Activated CD8-positive, alpha-beta memory T cell treated with anti-CD3 and anti-CD28 coated beads for 4 hours (primary cell): ENCODE data around the gene DNAJC10.
A peak's percentile ranks its signal among the peaks of the same experiment; 100 is the strongest.
"Not testable (repeated sequence)": the region's sequence is repeated elsewhere in the genome, so short reads cannot be mapped to it uniquely, and the experiment has no call there.

Experiments
- DNase-seq, 2 donors: peaks; one replicate each; pipeline ENCODE4 v3.0.0-alpha.2; 2020; ENCODE audit warnings: low read depth in 2 of 2

The DNAJC10 gene

GRCh38 chr2:182715892-182716649 is at the start of gene DNAJC10:
Gene DNAJC10, plus strand, starts transcription at chr2:182716257. Its CDS starts 1,830 bp downstream, at chr2:182718087.
- DNase-seq: peak; percentile 73 to 82

GRCh38 chr2:182666674-182667314 is 49.3 kb upstream of the DNAJC10 start:
- no peak for DNase-seq

- no peak for DNase-seq
Measured at GRCh38 chr2:182667315-182667695, 48.8 kb upstream of the DNAJC10 start.

- no peak for DNase-seq
Measured at GRCh38 chr2:182668671-182669070, 47.4 kb upstream of the DNAJC10 start.

GRCh38 chr2:182672466-182673165 is 43.4 kb upstream of the DNAJC10 start:
- DNase-seq: no peak

GRCh38 chr2:182680837-182681236 is 35.2 kb upstream of the DNAJC10 start:
- DNase-seq: no peak

GRCh38 chr2:182682210-182682609 is 33.8 kb upstream of the DNAJC10 start:
- DNase-seq: no peak

GRCh38 chr2:182685559-182685958 is 30.5 kb upstream of the DNAJC10 start:
- DNase-seq: no peak

GRCh38 chr2:182686763-182687162 is 29.3 kb upstream of the DNAJC10 start:
- not testable (repeated sequence) for DNase-seq

- no peak for DNase-seq
Measured at GRCh38 chr2:182694189-182694588, 21.9 kb upstream of the DNAJC10 start.

- no peak for DNase-seq
Measured at GRCh38 chr2:182695776-182696175, 20.3 kb upstream of the DNAJC10 start.

GRCh38 chr2:182698671-182699070 is 17.4 kb upstream of the DNAJC10 start:
- no peak for DNase-seq

GRCh38 chr2:182705761-182706160 is 10.3 kb upstream of the DNAJC10 start:
- DNase-seq: no peak

- DNase-seq: no peak
Measured at GRCh38 chr2:182706751-182707150, 9.3 kb upstream of the DNAJC10 start.

- no peak for DNase-seq
Measured at GRCh38 chr2:182713601-182714000, 2.5 kb upstream of the DNAJC10 start.

GRCh38 chr2:182715121-182715891 is 751 bp upstream of the DNAJC10 start:
- DNase-seq: no peak

GRCh38 chr2:182716650-182716979 is 558 bp downstream of the DNAJC10 start:
- DNase-seq: no peak

- no peak for DNase-seq
Measured at GRCh38 chr2:182717416-182717815, 1.4 kb downstream of the DNAJC10 start.

- DNase-seq: no peak
Measured at GRCh38 chr2:182717816-182718215, 1.8 kb downstream of the DNAJC10 start.

GRCh38 chr2:182718459-182718858 is 2.4 kb downstream of the DNAJC10 start:
- DNase-seq: no peak

GRCh38 chr2:182719116-182719515 is 3.1 kb downstream of the DNAJC10 start:
- DNase-seq: not testable (repeated sequence)

GRCh38 chr2:182724656-182725055 is 8.6 kb downstream of the DNAJC10 start:
- DNase-seq: no peak
